ENCODE data around the gene TRIM65.

Gene TRIM65

GRCh38 chr17:75840799-75841164, 56.0 kb downstream of the TRIM65 start:
- Histone ChIP-seq H3K79me2 (ENCODE audit: insufficient read depth, low read length) (peaks cover 58% of the 10 kb centered on the region), H2AFZ (ENCODE audit: low read length) (no peak overlapping the region), H3K27me3 (ENCODE audit: insufficient read depth, low read length, poor library complexity, severe bottlenecking) (no peaks in the 10 kb centered on the region), H3K4me2 (ENCODE audit: low read depth, low read length, poor library complexity, severe bottlenecking) (peak overlapping the region; percentile 8), H3K9ac (ENCODE audit: low read depth, low read length, poor library complexity, severe bottlenecking) (no peak overlapping the region), H4K20me1 (ENCODE audit: insufficient read depth, low read length, poor library complexity, severe bottlenecking) (peaks cover 24% of the 10 kb centered on the region), H3K4me3 (ENCODE audit: low read length, poor library complexity, severe bottlenecking) (no peak overlapping the region), H3K9me2 (replicated peaks; ENCODE audit: low read depth, low read length) (no peaks in the 10 kb centered on the region), H3K9me3 (ENCODE audit: insufficient read depth, low read depth, low read length) (no peaks in the 10 kb centered on the region), H3F3A (ENCODE audit: low read depth) (no peaks in the 10 kb centered on the region), H3K36me3 (ENCODE audit: insufficient read depth, low read length) (peaks cover 22% of the 10 kb centered on the region; the same call in 1 of the 2 replicates), H3K4me1 (ENCODE audit: insufficient read depth, low read length, poor library complexity, severe bottlenecking) (peaks cover 21% of the 10 kb centered on the region)
- TF ChIP-seq EZH2phosphoT487 (IDR thresholded peaks at IDR 0.05; ENCODE audit: borderline replicate concordance) = no peak
- TF ChIP-seq CTCF (conservative IDR thresholded peaks at IDR 0.05; ENCODE audit: low read length) = no peak

DNA sequence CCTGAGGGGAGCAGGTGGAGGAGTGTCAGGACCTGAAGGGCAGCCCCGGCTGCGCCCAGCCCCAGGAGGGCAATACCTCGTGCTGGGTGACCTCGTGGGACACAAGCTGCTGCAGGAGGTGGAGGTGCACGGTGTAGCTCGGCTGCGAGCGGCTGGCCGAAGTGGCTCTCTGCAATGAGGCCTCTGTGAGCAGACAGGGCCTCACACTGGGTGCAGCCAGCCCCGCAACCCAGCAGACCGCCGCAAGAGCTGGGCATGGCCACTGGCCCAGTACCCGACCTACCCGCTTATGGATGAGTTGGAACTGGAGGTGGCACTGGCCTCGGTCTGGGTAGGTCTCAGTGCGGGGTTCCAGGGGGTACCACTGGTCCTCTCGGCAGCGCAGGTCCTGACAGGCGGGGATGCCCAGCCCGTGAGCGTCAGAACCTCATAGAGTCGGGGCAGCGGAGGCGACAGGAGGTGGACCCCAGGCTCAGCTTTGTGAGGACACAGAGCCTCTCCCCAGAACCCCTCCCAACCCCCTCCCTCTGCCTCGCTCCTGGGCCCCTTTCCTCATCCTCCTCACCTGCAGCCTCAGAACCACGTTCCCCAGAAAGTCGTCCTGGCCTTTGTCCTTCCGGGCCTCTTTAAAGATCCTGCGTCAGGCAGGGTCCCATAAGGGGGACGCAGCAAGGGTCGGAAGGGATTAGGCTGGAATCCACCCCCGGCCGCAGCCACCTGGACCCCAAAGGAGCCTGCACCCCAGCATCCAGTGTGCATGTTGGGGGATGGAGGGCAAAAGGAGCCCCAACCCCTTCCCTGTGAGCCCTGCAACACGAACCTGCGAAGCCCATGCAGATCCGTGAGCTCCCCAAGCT, 56.6 kb downstream of the TRIM65 start:
- Histone ChIP-seq H2AFZ (ENCODE audit: low read length) (no peak overlapping the region), H3K36me3 (ENCODE audit: insufficient read depth, low read length) (peaks cover 28% of the 10 kb centered on the region; the same call in 1 of the 2 replicates), H3K4me2 (ENCODE audit: low read depth, low read length, poor library complexity, severe bottlenecking) (peak overlapping the region; percentile 8), H4K20me1 (ENCODE audit: insufficient read depth, low read length, poor library complexity, severe bottlenecking) (peaks cover 27% of the 10 kb centered on the region), H3K27me3 (ENCODE audit: insufficient read depth, low read length, poor library complexity, severe bottlenecking) (no peaks in the 10 kb centered on the region), H3K9me3 (ENCODE audit: insufficient read depth, low read depth, low read length) (no peaks in the 10 kb centered on the region), H3K79me2 (ENCODE audit: insufficient read depth, low read length) (peaks cover 58% of the 10 kb centered on the region), H3K4me1 (ENCODE audit: insufficient read depth, low read length, poor library complexity, severe bottlenecking) (peaks cover 16% of the 10 kb centered on the region), H3F3A (ENCODE audit: low read depth) (no peaks in the 10 kb centered on the region), H3K9ac (ENCODE audit: low read depth, low read length, poor library complexity, severe bottlenecking) (no peak overlapping the region), H3K4me3 (ENCODE audit: low read length, poor library complexity, severe bottlenecking) (no peak overlapping the region), H3K9me2 (replicated peaks; ENCODE audit: low read depth, low read length) (no peaks in the 10 kb centered on the region)
- TF ChIP-seq EZH2phosphoT487 (IDR thresholded peaks at IDR 0.05; ENCODE audit: borderline replicate concordance) (no peak), CTCF (conservative IDR thresholded peaks at IDR 0.05; ENCODE audit: low read length) (no peak)

All from Loucy (cell line).